ENCODE results near the gene MAP4K5.

- TF ChIP-seq POLR2A (IDR thresholded peaks at IDR 0.05; ENCODE audit: low read depth, low read length) (no peak), POLR2AphosphoS5 (IDR thresholded peaks at IDR 0.05; ENCODE audit: low read depth, low read length) (no peak), TAF1 (IDR thresholded peaks at IDR 0.05; ENCODE audit: borderline replicate concordance, low read depth, low read length) (no peak)
These were observed 8.3 kb downstream of the MAP4K5 start for GRCh38 chr14:50524060-50524459.

All from GM12892 (cell line).